ENCODE data around the gene ARF4.
"Not testable (repeated sequence)": the region's sequence is repeated elsewhere in the genome, so short reads cannot be mapped to it uniquely, and the experiment has no call there.

ARF4 gene

DNA sequence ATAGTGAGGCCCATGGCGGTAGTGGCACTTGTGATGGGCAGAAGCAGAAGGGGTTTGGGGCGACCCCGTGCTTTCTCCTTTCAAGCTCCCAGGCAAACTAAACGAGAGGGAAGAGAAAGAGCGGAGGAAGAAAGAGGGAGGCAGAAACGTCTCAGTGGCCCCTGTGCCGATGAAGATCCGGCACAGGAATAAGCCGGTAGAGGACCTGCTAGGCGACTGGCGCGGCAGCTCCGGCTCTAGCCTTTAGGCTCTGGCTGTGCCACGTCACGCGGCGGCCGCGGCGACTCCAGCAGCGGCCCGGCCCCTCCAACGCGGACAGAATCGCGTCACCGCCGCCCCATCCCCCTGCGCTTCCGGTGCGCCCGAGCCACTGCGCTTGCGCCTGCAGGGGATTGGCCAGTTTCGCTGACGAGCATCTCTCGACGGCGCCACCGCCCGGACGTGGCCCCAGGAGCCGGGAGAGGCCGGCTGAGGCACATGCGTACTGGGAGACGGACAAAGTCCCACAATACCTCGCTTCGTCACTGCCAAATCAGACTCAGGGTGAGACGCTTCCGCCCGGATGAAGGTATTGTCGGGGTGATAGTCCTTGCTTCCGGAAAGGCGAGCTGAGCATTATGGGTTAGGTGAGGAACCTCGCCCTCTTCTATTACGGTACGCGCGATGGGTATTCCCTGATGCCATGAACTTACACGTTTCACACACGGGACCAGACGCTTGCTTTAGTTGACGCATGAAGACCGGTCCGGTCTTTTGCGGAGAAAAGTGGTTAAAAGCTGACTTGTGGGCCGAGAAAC, at the start of gene ARF4:
ARF4 (minus strand) TSS at position 218 of the 797 bp plus-strand sequence; CDS start at position 14, 204 bp downstream.
- in situ Hi-C loops (cut with HindIII; ENCODE audit: low sequenced_read_pairs) = no loop called here

DNA sequence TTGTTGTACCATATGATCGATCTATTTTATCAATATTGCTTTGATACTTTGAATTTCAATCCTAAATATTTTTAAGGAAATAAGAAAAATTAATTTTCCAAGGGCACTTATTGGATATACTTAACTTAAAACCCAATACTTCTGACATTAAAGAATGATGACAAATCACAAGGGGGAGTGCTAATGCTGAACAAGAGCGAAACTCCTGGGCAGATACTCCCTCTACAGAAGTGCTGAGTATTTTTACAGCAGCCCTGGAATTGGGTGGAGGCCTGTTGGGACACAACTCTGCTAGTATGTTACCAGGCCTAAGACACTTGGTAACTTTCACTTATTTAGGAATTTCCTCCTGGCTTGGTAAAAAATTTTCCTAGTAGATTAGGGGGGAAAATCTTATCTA, 49.6 kb upstream of the ARF4 start:
- in situ Hi-C loops (cut with HindIII; ENCODE audit: low sequenced_read_pairs) = no loop called here

DNA sequence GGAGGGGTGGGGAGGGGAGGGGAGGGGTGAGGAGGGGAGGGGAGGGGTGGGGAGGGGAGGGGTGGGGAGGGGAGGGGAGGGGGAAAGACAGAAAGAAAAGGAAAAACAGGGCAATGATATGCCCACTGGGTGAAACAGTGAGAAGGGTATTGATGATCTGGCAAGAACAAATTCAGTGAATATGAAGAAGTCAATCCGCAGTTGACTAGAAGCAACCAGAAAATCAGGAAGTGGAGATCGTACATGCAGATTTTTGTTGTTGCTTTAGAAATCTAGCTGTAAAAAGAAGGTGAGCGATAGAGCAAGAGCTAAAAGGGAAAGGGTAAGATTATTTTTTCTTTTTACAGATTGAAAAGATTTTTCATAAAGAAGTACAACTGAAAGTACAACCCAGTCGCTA, 47.6 kb upstream of the ARF4 start:
- in situ Hi-C loops (cut with HindIII; ENCODE audit: low sequenced_read_pairs) = no loop called here

DNA sequence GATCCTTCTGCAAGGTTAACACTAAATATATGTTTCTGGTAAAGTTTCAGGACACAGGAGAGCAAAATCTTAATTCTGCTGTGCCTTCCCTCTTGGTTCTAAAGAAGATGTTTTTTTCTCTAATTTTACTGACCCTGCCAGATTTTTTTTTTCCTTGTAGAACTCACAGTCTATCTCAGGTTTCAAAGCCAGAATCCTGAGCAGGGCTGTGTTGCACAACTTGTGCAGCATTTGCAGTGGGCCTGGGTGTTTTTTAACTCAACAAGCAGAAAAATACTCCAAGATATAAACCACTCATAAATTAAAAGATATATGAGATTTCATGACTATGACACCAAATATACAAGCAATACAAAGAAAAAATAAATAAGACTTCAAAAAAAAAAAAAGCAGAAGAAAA, 40.2 kb upstream of the ARF4 start:
- in situ Hi-C loops (cut with HindIII; ENCODE audit: low sequenced_read_pairs) = no loop called here

DNA sequence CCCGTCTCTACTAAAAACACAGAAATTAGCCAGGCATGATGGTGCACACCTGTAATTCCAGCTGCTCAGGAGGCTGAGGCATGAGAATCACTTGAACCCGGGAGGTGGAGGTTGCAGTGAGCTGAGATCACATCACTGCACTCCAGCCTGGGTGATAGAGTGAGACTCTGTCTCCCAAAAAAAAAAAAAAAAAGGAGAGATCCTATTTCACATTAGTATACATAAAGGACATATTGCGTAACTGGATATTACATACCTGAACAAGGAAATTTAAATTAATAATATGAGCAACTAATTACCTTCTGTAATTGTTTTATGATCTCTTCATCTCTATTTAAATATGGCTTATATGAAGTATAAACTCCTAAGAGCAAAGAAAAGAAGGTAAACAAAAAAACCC, 37.1 kb upstream of the ARF4 start:
- in situ Hi-C loops (cut with HindIII; ENCODE audit: low sequenced_read_pairs) = not testable (repeated sequence)

DNA sequence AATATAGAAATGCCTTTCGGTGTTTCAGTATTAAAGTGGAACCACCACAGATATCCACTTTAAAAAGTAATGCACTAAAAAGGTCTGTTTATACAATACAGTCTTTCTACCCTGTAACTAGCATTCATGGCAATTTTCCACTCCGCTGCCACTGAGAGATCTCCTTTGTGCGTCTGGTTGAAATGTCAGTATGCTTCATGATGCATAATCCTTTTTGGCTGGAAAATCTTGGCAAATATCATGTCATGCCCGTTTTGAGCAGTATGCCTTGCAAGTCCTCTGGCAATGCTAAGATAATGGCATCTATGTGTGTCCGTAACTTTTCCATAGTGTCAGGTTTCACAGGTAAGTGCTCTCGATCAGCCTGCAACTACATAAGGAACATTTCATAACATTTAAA, 30.8 kb upstream of the ARF4 start:
- in situ Hi-C loops (cut with HindIII; ENCODE audit: low sequenced_read_pairs) = no loop called here

DNA sequence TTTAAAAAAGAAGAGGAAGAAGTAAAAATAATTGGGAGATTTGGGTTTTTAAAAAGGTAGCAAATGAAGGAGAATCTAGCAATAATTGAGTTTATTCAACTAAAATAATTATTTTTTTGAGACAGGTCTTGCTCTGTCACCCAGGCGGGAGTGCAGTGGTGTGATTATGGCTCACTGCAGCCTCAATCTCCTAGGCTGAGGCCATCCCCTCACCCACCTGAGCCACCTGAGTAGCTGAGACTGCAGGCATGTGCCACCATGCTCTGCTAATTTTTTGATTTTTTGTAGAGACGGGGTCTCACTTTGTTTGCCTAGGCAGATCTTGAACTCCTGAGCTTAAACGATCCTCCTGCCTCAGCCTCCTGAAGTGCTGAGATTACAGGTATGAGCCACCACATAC, 27.7 kb upstream of the ARF4 start:
- in situ Hi-C loops (cut with HindIII; ENCODE audit: low sequenced_read_pairs) = no loop called here

DNA sequence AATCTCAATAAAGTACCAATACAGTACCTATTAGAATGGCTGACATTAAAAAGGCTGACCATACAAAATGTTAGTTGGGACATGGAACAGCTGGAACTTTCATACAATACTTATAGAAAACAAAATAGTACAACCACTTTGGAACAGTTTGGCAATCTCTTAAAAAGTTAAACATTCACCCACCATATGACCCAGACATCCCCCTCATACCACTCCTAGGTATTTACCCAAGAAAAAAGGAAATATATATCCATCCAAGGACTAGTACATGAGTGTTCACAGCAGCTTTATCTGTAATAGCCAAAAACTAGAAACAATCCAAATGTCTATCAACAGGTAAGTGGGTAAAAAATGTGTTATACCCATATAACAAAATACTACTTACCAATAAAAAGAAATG, 25.2 kb upstream of the ARF4 start:
- in situ Hi-C loops (cut with HindIII; ENCODE audit: low sequenced_read_pairs) = no loop called here

DNA sequence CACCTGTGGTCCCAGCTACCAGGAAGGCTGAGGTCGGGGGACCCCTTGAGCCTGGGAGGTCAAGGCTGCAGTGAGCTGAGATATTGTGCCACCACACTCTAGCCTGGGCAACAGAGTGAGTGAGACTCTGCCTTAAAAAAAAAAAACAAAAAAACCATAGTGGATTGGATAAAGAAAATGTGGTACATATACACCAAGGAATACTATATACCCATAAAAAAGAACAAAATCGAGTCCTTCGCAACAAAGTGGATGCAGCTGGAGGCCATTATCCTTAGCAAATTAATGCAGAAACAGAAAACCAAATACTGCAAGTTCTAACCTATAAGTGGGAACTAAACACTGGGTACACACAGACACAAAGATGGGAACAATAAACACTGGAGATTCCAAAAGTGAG, 20.6 kb upstream of the ARF4 start:
- in situ Hi-C loops (cut with HindIII; ENCODE audit: low sequenced_read_pairs) = no loop called here

DNA sequence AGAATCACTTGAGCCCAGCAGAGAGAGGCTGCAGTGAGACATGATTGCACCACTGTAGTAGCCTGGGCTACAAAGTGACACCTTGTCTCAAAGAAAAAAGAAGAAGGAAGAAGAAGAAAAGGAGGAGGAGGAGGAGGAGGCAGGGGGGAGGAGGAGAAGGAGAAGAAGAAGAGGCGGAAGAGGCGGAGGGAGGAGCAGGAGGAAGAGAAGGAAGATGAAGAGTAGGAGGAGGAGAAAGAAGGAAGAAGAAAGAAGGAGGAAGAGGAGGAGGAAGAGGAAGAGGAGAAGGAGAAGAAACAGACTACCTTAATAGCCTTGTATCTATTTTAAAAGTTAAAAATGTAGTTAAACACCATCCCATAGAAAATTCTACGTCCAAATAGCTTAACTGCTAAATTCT, 19.1 kb upstream of the ARF4 start:
- in situ Hi-C loops (cut with HindIII; ENCODE audit: low sequenced_read_pairs) = no loop called here

DNA sequence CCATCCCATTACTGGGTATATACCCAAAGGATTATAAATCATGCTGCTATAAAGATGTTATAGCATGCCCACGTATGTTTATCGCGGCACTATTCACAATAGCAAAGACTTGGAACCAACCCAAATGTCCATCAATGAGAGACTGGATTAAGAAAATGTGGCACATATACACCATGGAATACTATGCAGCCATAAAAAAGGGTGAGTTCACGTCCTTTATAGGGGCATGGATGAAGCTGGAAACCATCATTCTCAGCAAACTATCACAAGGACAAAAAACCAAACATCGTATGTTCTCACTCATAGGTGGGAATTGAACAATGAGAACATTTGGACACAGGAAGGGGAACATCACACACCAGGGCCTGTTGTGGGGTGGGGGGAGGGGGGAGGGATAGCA, 14.7 kb upstream of the ARF4 start:
- in situ Hi-C loops (cut with HindIII; ENCODE audit: low sequenced_read_pairs) = not testable (repeated sequence)

DNA sequence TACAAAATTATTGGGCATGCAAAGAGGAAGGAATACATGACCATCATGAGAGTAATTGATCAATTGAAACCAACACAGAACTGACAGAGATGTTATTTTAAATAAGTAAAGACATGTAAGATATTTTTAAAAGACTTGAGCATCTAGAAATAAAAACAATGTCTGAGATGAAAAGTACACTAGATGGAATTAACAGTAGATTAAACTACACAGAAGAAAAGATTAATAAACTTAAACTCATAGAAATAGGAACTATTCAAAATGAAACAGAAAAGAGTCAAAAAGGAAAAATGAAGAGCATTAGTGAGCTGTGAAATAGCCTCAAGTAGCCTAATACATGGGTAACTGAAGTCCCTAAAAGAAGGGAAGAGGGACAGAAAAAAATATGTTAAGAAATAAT, 8.5 kb upstream of the ARF4 start:
- in situ Hi-C loops (cut with HindIII; ENCODE audit: low sequenced_read_pairs) = no loop called here

DNA sequence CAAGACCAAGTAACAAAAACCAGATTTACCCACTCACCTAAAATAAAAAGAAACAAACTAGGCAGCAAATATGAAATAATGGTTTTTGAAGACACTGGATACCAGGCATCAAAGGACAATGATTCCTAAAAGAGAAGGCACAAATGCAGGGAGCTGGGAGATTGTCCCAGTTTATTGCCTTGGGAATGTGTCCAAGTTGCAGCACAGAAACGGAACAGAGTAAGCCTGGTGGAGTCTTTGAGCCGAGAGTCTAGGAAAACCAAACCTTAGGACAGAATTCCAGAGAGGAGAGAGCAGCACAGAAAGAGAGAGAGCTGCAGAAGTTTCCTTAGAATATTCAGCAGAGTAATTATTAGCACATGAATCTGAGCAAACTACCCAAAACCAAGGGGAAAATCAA, 7.8 kb upstream of the ARF4 start:
- in situ Hi-C loops (cut with HindIII; ENCODE audit: low sequenced_read_pairs) = no loop called here

DNA sequence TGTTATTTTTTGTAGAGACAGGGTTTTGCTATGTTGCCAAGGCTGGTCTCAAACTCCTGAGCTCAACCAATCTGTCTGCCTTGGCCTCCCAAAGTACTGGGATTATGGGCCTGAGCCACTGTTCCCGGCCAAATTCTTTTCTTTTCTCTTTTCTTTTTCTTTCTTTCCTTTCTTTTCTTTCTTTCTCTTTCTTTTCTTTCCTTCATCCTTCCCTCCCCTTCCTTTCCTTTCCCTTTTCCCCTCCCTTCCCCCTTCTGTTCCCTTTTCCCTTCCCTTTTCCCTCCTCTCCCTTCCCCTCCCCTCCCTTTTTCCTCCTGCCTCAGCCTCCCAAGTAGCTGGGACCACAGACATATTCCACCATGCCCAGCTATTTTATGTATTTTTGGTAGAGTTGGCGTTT, 3.1 kb upstream of the ARF4 start:
- in situ Hi-C loops (cut with HindIII; ENCODE audit: low sequenced_read_pairs) = no loop called here

DNA sequence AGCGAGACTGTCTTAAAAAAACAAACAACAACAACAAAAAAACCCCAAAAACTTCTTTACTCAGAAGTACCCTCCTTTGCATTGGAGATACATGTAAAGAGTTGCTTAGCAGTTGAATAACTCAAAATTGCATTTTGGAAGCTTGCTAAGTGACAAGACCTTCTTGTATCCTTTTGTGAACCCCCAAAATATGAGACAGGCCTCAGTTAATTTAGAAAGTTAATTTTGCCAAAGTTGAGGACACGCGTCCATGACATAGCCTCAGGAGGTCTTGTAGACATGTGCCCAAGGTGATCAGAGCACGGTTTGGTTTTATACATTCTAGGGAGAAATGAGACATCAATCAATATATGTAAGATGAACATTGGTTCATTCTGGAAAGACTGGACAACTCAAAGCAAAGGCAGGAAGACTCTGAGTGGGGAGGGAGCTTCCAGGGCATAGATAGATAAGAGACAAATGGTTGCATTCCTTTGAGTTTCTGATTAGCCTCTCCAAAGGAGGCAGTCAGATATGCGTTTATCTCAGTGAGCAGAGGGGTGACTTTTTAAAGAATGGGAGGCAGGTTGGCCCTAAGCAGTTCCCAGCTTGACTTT, 1.7 kb upstream of the ARF4 start:
- in situ Hi-C loops (cut with HindIII; ENCODE audit: low sequenced_read_pairs) = no loop called here

DNA sequence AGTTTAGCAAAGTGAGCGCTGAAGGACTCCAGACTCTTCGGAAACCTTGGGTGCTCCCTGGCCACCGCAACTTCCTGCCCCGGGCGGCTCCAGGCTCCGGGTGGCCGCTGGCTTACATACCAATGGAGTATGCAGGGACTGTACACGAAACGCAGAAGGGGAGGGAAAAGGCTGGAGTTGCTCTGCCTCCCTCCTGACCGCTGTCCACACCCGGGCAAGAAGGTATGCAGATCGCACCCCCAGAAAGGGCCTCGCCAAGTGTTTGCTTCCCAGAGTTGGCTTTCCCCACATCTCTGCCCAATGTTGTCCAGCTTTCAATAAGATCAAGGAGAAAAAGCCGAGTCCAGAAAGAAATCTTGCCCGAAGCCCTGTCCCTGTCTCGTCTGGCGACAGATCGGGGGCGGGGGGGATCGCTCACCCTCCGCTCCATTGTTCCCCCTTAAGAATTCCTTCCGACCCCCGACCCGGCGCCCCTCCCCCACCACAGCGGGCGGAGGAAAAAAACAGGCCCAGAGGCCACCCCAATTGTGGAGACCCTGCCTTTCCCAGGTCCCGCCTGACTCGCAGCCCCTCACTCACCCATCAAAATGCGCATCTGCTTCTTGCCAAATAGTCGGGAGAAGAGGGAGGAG, 533 bp downstream of the ARF4 start:
- in situ Hi-C loops (cut with HindIII; ENCODE audit: low sequenced_read_pairs) = no loop called here

DNA sequence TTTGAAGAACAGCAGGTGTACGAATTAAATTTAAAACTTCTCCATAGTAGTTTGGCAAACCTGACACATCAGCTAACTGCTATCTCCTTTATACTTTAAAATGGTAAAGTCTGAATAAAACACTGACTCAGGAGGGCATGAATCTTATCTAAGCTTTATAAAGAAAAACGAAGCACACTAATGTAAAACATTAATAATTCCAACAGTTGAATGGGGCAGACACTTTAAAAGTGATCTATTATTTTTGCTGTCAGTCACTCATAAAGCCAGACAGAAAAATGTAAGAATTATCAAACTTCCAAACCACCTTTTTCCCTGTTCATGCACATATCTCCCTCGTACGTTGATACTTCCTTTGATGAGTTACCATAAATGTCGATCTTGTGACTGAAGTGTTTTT, 2.6 kb downstream of the ARF4 start:
- in situ Hi-C loops (cut with HindIII; ENCODE audit: low sequenced_read_pairs) = no loop called here

DNA sequence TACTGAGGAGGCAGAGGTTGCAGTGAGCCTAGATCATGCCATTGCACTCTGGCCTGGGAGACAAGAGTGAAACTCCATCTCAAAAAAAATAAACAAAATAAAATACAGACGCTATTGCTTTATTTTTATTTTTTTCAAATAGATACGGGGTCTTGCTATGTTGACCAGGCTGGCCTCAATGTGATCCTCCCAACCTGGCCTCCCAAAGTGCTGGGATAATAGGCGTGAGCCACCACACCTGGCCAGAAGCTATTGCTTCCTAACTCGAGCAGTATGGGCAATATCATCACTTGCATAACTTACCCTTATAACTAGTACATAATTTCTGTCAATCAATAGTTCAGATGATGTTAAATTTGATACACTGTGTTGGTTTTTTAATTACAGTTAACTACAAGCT, 3.0 kb downstream of the ARF4 start:
- in situ Hi-C loops (cut with HindIII; ENCODE audit: low sequenced_read_pairs) = no loop called here

DNA sequence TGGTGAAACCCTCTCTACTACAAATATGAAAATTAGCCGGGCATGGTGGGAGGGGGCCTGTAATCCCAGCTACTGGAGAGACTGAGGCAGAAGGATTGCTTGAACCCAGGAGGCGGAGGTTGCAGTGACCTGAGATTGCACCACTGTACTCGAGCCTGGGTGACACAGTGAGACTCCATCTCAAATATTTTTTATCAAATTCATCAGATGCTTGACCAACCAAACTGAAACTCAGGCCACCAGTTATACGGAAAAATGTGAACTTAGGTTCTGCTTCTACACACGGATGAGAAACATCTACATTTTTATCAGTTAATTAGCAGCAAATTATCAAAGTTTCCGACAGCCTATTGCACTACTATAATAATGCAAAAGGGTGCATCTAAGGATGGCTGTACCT, 4.8 kb downstream of the ARF4 start:
- in situ Hi-C loops (cut with HindIII; ENCODE audit: low sequenced_read_pairs) = no loop called here

DNA sequence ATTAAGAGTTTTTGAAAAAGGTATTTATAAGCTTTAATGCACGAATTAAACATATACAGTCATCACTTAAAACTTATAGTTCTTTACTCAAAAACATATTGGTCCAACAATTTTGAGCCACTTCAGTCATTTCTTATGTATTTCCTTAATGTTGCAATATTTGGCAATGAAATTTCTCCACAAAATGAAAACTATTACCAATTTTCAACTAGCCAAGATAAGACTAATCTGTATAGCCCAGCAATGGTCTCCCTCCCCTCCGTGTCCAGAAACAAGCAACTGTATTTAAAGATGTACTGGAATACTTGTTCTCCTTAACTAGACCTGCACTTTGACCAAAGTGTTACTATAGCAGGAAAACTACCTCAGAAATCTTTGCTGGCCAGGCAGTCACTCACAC, 9.2 kb downstream of the ARF4 start:
- in situ Hi-C loops (cut with HindIII; ENCODE audit: low sequenced_read_pairs) = no loop called here

DNA sequence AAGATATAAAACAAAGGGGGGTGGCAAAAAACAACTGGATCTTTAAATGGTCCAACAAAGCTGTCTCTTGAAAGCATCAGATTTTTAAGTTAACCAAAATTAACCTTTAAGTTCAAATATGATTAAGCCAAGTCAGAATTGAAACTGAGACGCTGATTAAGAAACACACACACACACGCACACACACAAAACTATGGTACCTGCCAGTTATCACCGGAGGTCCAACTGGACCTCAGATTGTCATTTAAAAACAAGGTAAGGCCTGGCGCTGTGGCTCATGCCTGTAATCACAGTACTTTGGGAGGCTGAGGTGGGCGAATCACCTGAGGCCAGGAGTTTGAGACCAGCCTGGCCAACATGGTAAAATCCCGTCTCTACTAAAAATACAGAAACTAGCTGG, 10.4 kb downstream of the ARF4 start:
- in situ Hi-C loops (cut with HindIII; ENCODE audit: low sequenced_read_pairs) = no loop called here

DNA sequence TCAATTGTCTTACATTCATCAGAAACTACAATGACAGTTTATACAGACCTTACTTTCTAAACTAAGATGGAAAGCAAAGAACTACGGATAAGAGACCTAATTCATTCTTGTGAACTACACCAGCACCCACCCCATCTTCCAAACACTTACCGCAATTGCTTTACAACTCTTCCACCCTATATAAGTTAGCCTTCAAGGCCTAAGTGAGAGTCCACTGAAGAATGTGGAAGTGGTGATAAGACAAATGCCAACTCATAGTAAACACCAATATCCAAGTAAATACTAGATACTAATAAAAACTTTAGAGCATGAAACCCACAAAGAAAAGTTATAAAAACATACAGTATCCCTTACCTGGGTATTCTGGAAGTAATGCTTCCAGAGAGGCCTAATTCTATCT, 13.6 kb downstream of the ARF4 start:
- in situ Hi-C loops (cut with HindIII; ENCODE audit: low sequenced_read_pairs) = no loop called here

All from endothelial cell of hepatic sinusoid (primary cell).